Hematopoietic multipotent progenitor cell treated with erythropoietin and hydrocortisone succinate and interleukin-3 and kit ligand, for 17 days (in vitro differentiated cells): ENCODE measurements around the gene IPPK.

ENCODE experiments used
- DNase-seq: peaks from one replicate; pipeline ENCODE4 v3.0.0-alpha.2; 2015; ENCODE audit warnings: low spot score

Gene IPPK

GRCh38 chr9:92686954-92687353 is 17.0 kb upstream of the IPPK start:
- peak; percentile 17 for DNase-seq

DNA sequence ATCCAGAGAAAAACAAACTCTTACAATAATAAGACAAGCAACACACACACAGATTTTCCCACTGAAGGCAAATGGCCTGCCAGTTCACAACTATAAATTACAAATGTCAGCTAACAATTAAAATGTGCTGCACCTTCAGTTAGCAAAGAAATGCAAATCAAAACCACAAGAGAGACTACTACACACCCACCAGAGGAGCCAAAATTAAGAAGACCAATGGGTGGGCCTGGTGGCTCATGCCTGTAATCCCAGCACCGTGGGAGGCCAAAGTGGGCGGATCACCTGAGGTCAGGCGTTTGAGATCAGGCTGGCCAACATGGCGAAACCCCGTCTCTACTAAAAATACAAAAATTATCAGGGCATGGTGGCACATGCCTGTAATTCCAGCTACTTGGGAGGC is 15.1 kb upstream of the IPPK start:
- no peak for DNase-seq

DNA sequence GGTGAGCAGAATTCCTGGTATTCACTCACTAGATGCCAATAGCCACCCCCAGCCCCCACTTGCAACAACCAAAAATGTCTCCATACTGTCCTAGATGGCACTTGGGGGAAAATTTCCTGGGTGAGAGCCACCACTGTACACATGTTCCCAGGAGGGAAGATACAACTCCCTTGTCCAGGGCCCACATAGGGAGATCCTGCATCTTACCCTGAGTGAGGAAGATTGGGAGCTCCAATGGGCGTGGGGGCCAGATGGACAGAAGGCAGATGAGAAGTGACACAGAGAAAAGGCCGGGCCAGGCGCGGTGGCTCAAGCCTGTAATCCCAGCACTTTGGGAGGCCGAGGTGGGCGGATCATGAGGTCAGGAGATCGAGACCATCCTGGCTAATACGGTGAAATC is 12.3 kb upstream of the IPPK start:
- no peak for DNase-seq

DNA sequence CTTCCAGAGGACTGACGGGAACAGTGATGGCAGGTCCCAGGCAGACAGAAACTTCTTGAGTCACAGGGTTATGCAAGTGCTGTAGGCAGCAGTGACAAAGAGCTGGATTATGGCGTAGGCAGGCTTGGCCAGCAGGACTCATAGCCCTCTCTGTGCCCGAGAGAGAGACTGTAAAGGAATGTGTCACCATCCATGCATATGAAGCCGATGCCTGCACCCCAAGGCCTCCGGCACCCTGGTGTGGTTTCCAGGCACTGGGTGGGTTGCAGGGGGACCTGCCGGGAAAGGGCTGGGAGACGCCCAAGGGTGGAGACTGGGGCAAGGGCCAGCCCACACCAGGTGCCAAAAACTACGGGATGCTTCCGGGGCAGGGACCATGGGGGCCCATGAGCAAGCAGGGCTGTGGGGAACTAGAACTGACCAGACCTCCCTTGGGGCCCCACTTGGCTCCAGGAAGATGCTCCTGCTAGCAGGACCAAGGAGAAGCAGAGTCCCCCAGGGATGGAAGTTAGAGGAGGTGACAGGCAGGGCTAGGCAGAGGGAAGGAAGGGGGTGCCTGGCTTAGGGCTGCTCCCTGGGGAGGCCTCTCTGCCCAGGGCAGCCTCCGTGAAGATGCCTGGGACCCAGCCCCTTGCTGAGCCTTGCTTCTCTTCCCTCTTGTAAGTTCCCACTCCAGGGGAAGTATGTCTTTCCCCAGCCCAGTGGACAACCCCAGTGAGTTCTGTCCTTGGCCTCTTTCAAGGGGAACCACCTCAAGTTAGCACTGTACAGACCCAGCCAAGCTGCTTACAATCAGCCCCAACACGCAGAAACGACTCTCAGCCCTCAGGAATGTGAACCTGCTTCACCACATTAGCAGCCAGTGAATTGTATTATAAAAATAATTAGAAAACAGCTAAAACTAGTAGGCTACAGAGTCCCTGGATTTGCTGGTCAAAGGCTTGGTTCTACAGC is 10.5 kb upstream of the IPPK start:
- DNase-seq = no peak

GRCh38 chr9:92679413-92680165 is 9.7 kb upstream of the IPPK start:
- no peak for DNase-seq

- DNase-seq = peak; percentile 31
Observed at GRCh38 chr9:92671323-92671722, 1.4 kb upstream of the IPPK start.

DNA sequence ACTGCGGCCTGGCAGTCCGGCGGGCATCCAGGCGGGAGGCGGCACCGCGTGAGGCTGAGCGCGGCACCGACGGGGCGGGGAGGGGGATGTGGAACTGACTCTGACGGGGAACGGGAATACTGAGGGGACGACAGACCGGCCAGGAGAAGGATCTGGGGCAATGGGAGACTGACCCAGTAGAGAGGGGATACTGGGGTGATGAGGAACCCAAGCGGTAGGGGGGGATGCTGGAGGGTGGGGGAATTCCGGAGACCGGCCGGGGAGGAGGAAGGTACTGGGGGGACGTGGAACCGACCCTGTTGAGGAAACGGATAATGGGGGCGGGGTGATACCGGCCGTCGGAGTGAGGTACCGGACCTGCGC is 423 bp downstream of the IPPK start:
- DNase-seq = no peak

- no peak for DNase-seq
Observed at GRCh38 chr9:92668746-92669526, 995 bp downstream of the IPPK start.

GRCh38 chr9:92666912-92667532 is 2.9 kb downstream of the IPPK start:
- DNase-seq = no peak

DNA sequence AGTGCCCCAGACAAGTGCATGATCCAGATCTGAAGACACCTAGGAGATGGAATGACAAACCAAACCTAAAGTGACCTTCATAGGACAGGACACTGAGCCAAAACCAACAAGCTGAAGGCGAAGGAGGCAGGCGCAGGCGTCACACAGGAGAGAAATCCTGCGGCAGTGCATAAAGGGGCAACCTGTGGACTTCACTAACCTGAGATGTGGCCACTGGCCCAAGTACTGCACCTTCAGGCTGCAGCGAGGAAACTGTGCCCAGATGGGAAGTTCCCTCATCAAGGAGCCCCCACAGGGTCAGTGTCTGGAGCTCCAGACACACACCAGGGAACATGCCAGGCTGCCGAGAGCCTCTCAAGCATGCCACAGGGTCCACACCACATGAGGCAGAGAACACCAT is 3.7 kb downstream of the IPPK start:
- no peak for DNase-seq

GRCh38 chr9:92665836-92666235 is 4.1 kb downstream of the IPPK start:
- no peak for DNase-seq

DNA sequence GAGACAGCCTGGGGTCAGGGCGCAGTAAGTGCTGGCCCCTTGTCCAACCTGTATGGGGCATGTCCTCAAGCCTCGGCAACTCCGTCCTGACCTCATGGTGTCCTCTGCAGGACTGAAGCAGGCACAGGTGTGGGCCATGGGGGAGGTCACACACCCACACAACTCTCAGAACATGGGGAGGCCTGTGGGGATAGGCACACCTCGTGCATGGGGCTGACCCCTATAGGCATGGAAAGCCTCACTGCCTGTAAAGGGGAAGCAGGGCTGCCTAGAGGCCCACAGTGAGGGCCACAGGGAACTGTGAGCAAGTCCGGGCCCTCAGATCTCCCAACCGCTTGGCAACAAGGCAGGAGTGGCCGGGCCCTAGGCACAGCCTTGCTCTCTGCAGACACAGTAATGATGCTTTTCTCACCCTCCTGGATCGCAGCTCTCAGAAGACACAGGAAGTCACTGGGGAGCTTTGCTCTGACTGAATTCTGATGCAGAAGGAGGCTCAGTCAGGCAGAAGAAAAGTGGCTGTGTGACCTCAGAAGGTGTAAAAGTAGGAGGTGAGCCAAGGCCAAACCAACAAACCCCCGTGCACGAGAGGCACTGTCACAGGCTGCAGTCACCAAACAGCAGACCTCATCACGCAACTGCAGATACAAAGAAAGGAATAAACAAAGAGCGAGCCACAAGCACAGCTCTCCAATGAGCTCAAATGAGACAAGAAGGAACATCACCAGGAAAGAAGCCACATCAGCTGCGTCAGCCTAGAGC is 5.4 kb downstream of the IPPK start:
- no peak for DNase-seq

GRCh38 chr9:92663951-92664350 is 6.0 kb downstream of the IPPK start:
- no peak for DNase-seq

DNA sequence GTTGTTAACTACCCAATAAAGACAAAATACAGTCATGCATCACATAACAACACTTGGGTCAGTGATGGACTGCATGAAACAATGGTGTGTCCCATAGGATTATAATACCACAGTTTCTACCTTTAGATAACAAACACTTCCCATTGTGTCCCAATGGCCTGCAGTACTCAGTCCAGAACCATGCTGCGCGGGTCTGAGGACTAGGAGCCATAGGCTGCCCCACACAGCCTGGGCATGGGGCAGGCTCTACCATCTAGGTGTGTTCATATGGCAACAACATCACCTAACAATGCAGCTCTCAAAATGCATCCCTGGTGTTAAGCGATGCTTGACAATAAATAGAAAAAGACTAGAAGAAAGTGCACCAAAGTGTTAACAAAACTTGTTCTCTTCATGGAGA is 6.8 kb downstream of the IPPK start:
- DNase-seq = no peak

DNA sequence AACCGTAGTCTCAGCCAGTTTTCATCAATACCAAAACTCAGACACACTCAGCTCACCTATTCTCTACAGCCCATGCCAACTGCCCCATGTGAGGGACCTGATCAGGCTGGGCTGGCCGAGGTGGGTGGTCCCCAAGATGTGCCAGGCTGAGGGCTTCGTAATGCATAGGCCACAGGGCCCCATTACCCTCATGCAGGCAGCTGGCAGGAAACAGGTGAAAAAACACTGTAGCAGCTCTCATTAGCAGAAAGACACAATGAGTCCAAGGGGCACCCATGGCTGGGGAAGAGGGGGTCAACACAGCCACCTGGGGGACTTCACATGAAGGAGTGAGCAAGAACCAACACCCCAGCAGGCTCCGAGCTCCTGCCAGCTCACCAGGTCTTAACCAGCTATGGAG is 8.2 kb downstream of the IPPK start:
- DNase-seq = no peak

GRCh38 chr9:92661127-92661526 is 8.8 kb downstream of the IPPK start:
- no peak for DNase-seq

- DNase-seq = no peak
Observed at GRCh38 chr9:92660266-92660665, 9.7 kb downstream of the IPPK start.

DNA sequence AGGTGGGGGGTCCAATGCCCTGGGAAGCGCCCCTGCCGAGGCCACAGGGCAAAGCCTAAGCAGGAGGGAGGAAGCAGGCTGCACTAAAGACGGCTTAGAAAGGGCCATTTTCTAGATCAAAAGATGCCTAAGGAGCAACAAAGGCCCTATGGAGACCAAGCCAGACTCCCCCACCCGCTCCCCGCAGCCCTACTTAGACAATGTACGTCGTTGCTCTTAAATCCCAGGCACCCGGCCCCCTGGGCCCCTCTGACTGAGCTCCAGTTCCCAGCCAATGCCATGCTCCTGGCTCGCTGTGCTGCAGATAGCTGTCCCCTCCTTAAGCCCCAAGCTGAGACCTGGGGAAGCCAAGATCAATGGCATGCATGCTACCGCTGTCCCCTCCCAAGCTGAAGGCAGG is 10.3 kb downstream of the IPPK start:
- DNase-seq = no peak

DNA sequence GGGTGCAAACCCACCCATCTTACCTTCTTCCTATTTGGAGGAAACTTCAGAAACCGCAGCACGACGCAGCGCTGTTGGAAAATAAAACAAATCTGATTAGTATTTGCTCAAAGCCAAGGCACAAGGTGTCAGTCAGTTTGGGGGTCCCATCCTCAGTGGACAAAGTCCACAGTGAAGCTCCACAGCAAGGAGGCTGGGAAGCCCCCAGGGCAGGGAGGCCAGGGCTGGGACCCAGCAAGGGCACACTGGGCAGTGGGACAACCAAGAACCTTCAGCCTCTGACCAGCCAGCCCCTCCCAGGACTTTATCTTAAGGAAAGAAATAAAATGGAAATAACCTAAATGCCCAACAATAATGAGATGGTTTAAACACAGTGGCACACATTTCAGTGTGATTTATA is 11.3 kb downstream of the IPPK start:
- no peak for DNase-seq

DNA sequence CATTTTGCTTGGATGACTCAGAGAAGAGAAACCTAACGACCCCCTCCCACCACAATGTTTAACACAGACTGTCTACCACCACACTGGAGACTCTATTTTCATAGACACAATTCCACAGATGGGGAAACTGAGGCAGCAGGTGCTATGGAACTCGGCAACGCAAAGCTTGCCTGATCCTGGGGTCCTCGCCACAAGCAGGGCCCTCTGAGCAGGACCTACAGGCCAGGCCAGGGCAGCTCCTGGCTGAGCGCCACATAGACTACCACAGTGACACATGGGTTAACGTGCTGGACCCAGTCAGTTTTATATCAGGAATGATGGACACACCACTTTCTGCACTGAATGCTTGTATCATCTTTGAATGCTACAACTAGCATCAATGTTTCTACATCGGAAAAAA is 11.8 kb downstream of the IPPK start:
- no peak for DNase-seq

- DNase-seq = no peak
Observed at GRCh38 chr9:92657296-92658094, 12.4 kb downstream of the IPPK start.
